Measurements from ENCODE around the gene PPP1R9A.

The PPP1R9A gene

GRCh38 chr7:95041031-95041430 lies 133.6 kb downstream of the PPP1R9A start:
- no peak for DNase-seq

- DNase-seq, result no peak
These were observed 138.0 kb downstream of the PPP1R9A start for GRCh38 chr7:95045236-95045923.

DNA sequence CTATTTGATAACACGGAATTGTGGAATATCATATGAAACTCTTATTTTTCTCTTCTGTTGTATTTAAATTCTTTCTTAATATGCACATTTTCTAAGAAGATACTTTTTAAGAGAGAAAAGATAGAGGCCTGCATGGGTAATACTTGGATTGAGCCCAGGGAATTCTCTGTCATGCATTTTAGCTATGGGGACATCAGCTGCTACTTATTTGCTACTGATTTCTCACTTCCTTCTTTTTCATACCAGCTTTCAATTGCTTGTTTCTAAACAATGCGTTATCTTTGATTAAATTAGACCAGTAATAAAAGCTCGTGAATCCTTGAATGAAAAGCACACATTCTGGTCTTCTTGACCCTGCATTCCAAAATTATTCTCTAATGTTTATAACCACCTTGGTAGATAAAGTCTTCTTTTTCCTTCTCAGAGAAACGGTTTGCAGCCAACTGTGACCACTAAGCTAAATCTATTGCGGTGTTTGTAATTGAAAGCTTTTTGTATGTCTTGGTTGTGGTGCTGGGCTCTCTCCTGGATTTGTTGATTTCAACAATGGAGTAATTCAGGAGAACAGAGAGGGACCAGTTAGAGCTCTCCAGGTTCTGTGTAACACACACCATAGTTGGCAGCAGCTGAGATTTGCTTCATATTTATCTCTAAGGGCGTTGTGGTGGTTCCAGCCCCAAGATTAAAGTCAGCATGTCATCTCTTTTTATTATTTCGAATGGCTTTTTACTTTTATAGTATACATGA lies 139.3 kb downstream of the PPP1R9A start:
- DNase-seq, result no peak

DNA sequence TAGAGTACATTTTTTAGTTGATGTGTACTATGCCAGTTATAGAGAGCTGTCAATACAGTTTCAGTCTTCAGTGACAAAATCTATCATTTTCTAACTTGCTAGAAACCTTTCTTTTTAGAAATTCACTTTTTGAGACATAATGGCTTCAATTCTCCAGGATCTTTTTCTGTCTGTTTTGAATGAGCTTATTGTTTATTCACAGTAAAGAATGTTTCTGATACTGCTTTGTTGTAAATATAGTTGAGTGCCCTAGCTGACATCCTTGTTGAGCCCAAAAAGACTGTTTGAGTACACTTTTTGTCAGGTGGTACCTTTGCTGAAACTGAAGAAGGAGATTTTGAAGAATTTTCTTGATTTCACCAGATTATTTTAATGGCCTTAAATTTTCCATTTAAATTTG lies 139.9 kb downstream of the PPP1R9A start:
- DNase-seq, result no peak

DNA sequence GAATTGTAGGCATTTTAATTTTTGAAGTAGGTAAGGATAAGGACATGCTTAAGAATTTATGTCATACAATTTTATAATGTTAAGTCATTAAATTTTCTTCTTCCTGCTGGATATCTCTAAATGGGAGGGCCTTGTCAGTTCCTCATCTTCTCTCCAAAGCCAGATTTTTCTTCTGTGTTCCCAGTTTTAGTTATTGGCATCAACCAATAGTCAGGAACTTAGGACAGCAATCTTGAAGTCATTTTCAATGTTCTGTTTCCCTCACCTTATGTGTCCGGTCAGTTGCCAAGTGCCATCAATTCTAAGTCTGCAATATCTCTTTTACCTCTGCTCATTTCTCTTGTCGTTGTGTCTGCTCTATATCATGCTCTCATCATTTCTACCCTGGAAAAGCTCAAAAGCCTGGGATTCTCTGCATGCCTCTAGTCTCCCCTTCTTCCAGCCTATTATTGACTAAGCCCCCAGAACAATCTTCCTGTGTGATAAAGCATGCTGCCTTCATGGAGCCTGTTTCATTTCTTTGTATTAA lies 145.2 kb downstream of the PPP1R9A start:
- DNase-seq, result no peak

DNA sequence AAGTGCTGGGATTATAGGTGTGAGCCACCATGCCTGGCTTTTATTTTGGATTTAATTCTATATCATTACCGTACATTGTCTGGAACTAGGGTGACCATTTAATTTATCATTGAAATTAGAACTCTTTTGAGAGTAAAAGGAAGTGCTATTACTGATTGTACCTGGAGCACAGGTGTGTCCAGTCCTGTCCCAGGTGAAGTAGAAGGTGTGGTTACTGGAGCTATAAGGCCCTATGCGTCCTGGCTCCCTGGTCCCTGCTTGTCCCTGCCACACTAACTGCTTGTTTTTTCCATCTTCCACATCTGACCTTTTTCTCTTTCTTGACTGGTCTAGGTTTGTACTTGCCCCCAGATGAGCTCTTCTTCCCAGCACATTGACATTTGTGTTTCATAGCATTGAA lies 147.0 kb downstream of the PPP1R9A start:
- DNase-seq, result no peak

- DNase-seq, result no peak
These were observed 147.9 kb downstream of the PPP1R9A start for GRCh38 chr7:95055295-95055694.

DNA sequence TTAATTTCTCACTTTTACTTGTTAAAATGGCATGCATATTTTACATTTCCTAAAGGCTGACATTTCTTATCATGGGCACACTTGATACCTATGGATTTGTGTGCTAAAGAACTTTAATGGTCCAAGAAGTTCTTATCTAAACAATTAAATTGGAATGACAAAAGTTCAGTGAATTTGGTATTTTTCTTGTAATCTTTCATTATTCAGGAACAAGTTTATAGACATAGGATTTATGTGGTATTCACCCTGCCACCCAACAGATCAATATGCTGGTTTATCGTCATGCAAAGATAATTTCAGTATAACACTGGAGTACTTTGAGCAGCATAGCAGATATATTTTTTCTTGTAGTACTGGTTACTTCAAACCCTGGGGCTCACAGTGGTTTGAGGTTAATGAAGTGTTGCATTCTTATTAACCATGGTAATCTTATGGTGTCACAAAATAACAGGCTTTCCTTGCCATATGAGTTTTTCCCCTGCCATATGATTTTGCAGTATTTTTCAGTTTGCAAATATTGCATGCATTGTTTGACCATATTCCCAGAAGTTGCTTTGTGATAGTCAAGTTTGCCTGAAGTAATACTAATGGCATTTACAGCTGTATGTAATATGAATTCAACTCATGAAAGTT lies 148.8 kb downstream of the PPP1R9A start:
- no peak for DNase-seq

- DNase-seq, result no peak
These were observed 149.5 kb downstream of the PPP1R9A start for GRCh38 chr7:95056901-95057300.

DNA sequence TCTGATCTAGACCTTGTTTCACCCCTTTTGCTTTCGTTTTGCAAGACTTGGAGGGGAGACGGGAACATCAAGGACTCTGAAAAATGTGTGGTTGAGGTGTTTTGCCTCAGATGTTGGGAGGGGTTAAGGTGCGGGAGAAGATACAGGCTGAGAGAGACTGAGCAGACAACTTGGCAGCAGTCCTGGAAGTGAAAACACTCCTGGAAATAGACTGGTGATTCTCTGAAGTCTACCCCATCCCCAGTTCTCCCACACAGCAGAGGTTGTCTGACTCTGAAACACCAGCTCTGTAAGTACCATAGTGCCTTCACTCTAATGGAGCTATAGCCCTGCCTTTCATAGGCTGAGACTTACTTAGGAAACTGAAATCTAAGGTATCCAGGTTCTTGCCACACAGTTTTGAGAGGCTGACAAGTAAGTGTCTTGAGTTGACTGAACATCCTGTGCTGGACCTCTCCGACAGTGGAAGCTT lies 152.5 kb downstream of the PPP1R9A start:
- no peak for DNase-seq

DNA sequence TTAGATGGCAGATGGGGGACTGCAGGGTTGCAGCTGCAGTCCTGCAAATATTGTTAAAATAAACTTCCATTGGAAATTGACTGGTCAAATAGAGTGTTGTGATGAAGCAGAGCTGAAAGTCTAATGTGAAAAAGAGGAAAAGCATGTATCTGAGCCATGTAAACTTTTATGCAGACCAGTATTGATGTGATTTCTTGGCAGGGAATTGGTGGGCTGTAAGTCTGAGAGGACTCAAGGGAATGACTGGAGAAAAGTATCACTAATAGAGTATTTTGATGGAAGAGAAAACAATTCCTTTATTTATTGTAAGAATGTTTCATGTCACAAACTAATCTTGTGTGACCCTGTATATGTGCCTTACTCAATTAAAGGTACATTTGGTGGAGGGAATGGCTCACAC lies 155.5 kb downstream of the PPP1R9A start:
- no peak for DNase-seq

- no peak for DNase-seq
These were observed 159.5 kb downstream of the PPP1R9A start for GRCh38 chr7:95066737-95067530.

DNA sequence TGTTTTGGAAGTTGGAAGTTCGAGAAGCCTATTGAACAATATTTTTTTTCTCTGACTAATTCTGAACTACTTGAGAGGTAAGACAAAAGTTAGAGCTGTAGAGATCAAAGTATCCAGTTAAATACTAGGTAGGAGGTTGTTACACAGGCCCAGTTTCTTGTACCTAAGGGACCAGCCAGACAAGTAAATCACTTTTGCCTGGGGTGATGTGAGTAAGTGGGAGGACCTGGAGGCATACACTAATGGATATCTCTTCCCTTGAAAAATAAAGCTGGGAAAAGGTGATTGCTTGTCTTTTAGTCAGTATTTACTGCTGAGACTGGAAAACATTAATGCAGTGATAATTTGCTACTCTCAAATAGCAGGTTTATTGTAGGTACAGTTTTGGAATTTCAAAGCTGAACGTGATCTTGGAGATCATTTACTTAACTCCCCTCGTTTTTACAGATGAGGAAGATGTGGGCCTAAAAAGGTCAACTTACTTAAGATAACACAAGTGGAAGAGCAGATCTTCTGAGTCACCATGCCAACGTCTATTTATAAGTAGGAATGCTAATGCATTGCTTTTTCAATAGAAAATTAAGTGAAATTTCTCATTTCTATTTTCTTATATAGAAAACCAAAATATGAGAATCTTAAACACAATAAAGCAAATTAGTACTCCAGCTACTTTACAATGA lies 181.3 kb downstream of the PPP1R9A start:
- DNase-seq, result no peak

- no peak for DNase-seq
These were observed 182.3 kb downstream of the PPP1R9A start for GRCh38 chr7:95089414-95090315.

DNA sequence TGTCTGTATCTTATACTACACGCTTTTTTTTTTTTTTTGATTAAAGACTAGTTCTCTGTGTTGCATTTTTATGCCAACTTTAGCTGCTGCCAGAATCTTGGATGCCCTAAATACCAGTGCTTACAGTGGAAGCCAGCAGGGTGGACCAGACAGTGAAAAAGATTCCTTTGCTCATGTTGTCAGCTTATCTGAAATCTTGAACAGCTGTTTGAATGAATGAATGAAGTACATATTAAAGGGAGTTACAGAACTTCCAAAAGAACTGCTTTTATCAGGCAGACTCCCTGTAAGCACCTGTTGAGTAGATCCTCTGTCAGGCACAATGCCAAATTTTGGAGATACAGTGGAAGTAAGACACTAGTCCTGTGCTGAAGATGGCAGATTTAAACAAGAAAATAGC lies 184.9 kb downstream of the PPP1R9A start:
- no peak for DNase-seq

GRCh38 chr7:95095259-95095965 lies 188.0 kb downstream of the PPP1R9A start:
- no peak for DNase-seq

- no peak for DNase-seq
These were observed 188.7 kb downstream of the PPP1R9A start for GRCh38 chr7:95095966-95096540.

GRCh38 chr7:95097291-95097690 lies 189.9 kb downstream of the PPP1R9A start:
- DNase-seq, result no peak

- DNase-seq, result no peak
These were observed 190.5 kb downstream of the PPP1R9A start for GRCh38 chr7:95097851-95098250.

- DNase-seq, result no peak
These were observed 191.7 kb downstream of the PPP1R9A start for GRCh38 chr7:95099106-95099505.

Measured in activated CD8-positive, alpha-beta memory T cell treated with anti-CD3 and anti-CD28 coated beads, Interleukin-2, amount 50 U/mL, for 4 hours (primary cell).